Stimulated activated naive B cell treated with anti-CD40 and anti-IgM and Interleukin-4, amounts not matched to agents 10 μg/mL and 1 μg/mL and 100 μg/mL, for 72 hours (primary cell): Measurements from ENCODE around the gene PLPPR1.

Experiments used
- ATAC-seq, 2 donors: fragments of 150-1000 bp; cut with Tn5 transposase; replicated peaks; 2 replicates each; pipeline ENCODE4 v1.10.0; 2021; ENCODE audit warnings: moderate library complexity in 1 of 2
- DNase-seq: peaks from one replicate; pipeline ENCODE4 v3.0.0; 2021
- H3K27ac Mint-ChIP-seq: one replicate; pipeline ENCODE4 v1.8.0; 2022; ENCODE audit warnings: mild to moderate bottlenecking, mixed read lengths
- H3K27me3 Mint-ChIP-seq, 2 donors: one replicate each; pipeline ENCODE4 v1.8.0; 2022; ENCODE audit warnings: mixed read lengths in 2 of 2
- H3K36me3 Mint-ChIP-seq, 2 donors: one replicate each; pipeline ENCODE4 v1.8.0; 2022; ENCODE audit warnings: mixed read lengths in 2 of 2, mild to moderate bottlenecking in 1 of 2
- H3K4me1 Mint-ChIP-seq, 2 donors: one replicate each; pipeline ENCODE4 v1.8.0; 2022; ENCODE audit warnings: mixed read lengths in 2 of 2, mild to moderate bottlenecking in 1 of 2
- H3K4me3 Mint-ChIP-seq, 2 donors: one replicate each; pipeline ENCODE4 v1.8.0; 2022; ENCODE audit warnings: mild to moderate bottlenecking in 2 of 2, mixed read lengths in 2 of 2, moderate library complexity in 1 of 2
- H3K9me3 Mint-ChIP-seq, 2 donors: one replicate each; pipeline ENCODE4 v1.8.0; 2022; ENCODE audit warnings: mixed read lengths in 2 of 2, mild to moderate bottlenecking in 1 of 2

Gene PLPPR1

GRCh38 chr9:101065930-101066329 lies 37.4 kb downstream of the PLPPR1 start:
- H3K27me3 Mint-ChIP-seq, result no peaks in the 10 kb centered on the region
- H3K27ac Mint-ChIP-seq, result no peak overlapping the region
- no peak overlapping the region for H3K4me3 Mint-ChIP-seq
- no peak for ATAC-seq
- H3K4me1 Mint-ChIP-seq, result no peaks in the 10 kb centered on the region
- DNase-seq, result no peak
- H3K36me3 Mint-ChIP-seq, result no peaks in the 10 kb centered on the region
- no peaks in the 10 kb centered on the region for H3K9me3 Mint-ChIP-seq

DNA sequence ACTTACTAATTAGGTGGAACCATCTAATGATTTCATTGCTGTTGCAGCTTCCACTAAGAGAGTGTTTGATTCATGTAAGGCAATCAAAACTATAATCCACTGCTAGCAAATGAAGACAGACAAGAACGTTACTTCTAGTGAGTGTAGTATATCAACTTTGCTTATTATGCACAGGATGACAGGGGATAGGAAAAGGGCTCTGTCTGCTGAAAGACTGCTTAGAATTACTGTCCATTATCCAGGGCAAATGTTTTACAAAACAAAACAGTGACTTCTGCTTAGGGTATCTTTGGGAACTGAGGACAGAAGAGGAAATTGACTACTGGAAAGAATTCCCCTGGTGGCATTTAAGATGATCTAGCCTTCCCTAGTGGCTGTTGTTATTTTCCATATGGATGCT lies 40.2 kb downstream of the PLPPR1 start:
- Mint-ChIP-seq H3K4me1 (no peaks in the 10 kb centered on the region), H3K27ac (no peak overlapping the region), H3K36me3 (no peaks in the 10 kb centered on the region), H3K4me3 (no peak overlapping the region), H3K9me3 (peaks cover 0 to 1% of the 10 kb centered on the region in 2 donors), H3K27me3 (no peaks in the 10 kb centered on the region)
- no peak for ATAC-seq
- DNase-seq, result no peak

DNA sequence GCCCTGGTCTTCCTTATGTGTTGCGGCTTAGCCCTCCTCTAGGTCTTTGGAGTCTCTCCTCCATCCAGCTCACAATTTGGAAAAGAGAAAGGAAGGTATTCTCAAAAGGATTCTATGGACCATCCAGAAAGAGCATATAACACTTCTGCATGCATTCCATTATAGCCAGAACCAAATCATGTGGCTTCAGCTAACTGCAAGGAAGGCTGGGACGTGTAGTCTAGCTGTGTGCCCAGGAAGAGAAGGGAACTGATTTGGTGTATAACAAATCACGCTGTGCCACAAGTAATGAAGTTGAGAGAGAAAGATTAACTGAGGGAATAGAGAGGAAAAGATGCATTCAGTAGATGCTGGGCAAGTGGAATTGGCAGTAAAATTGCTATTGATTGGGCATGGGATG lies 43.7 kb downstream of the PLPPR1 start:
- ATAC-seq, result no peak
- Mint-ChIP-seq H3K9me3 (peaks cover 0 to 1% of the 10 kb centered on the region in 2 donors), H3K4me3 (no peak overlapping the region), H3K36me3 (no peaks in the 10 kb centered on the region), H3K27me3 (no peaks in the 10 kb centered on the region), H3K4me1 (no peaks in the 10 kb centered on the region), H3K27ac (no peak overlapping the region)
- DNase-seq, result no peak

- ATAC-seq (no peak), DNase-seq (no peak)
- no peak overlapping the region for H3K27ac Mint-ChIP-seq
- H3K4me1 Mint-ChIP-seq, result no peaks in the 10 kb centered on the region
- H3K9me3 Mint-ChIP-seq, result peaks cover 0 to 3% of the 10 kb centered on the region in 2 donors
- no peaks in the 10 kb centered on the region for H3K36me3 Mint-ChIP-seq
- H3K4me3 Mint-ChIP-seq, result no peak overlapping the region
- H3K27me3 Mint-ChIP-seq, result no peaks in the 10 kb centered on the region
Measured at GRCh38 chr9:101073122-101073521, 44.6 kb downstream of the PLPPR1 start.

- H3K4me3 Mint-ChIP-seq, result no peak overlapping the region
- no peaks in the 10 kb centered on the region for H3K36me3 Mint-ChIP-seq
- no peak for DNase-seq
- H3K27me3 Mint-ChIP-seq, result peaks cover 0 to 5% of the 10 kb centered on the region in 2 donors
- no peak for ATAC-seq
- H3K4me1 Mint-ChIP-seq, result no peaks in the 10 kb centered on the region
- no peak overlapping the region for H3K27ac Mint-ChIP-seq
- peaks cover 0 to 2% of the 10 kb centered on the region in 2 donors for H3K9me3 Mint-ChIP-seq
Measured at GRCh38 chr9:101081641-101082040, 53.1 kb downstream of the PLPPR1 start.

- Mint-ChIP-seq H3K9me3 (no peaks in the 10 kb centered on the region), H3K27ac (no peak overlapping the region), H3K4me1 (no peaks in the 10 kb centered on the region), H3K36me3 (no peaks in the 10 kb centered on the region), H3K4me3 (no peak overlapping the region), H3K27me3 (peaks cover 0 to 5% of the 10 kb centered on the region in 2 donors)
- no peak for DNase-seq
- ATAC-seq, result no peak
Measured at GRCh38 chr9:101083448-101084202, 55.1 kb downstream of the PLPPR1 start.

- Mint-ChIP-seq H3K36me3 (no peaks in the 10 kb centered on the region), H3K27ac (no peak overlapping the region), H3K4me3 (no peak overlapping the region), H3K27me3 (no peaks in the 10 kb centered on the region), H3K4me1 (no peaks in the 10 kb centered on the region), H3K9me3 (peaks cover 0 to 1% of the 10 kb centered on the region in 2 donors)
- no peak for ATAC-seq
- no peak for DNase-seq
Measured at GRCh38 chr9:101087426-101087825, 58.9 kb downstream of the PLPPR1 start.

- peaks cover 3% of the 10 kb centered on the region in 2 donors for H3K9me3 Mint-ChIP-seq
- H3K27me3 Mint-ChIP-seq, result no peaks in the 10 kb centered on the region
- DNase-seq (no peak), ATAC-seq (no peak)
- no peaks in the 10 kb centered on the region for H3K4me1 Mint-ChIP-seq
- no peak overlapping the region for H3K27ac Mint-ChIP-seq
- H3K4me3 Mint-ChIP-seq, result no peak overlapping the region
- H3K36me3 Mint-ChIP-seq, result no peaks in the 10 kb centered on the region
Measured at GRCh38 chr9:101092922-101093321, 64.4 kb downstream of the PLPPR1 start.

GRCh38 chr9:101093620-101094019 lies 65.1 kb downstream of the PLPPR1 start:
- DNase-seq (no peak), ATAC-seq (no peak)
- Mint-ChIP-seq H3K27me3 (peaks cover 0 to 5% of the 10 kb centered on the region in 2 donors), H3K9me3 (peaks cover 3 to 6% of the 10 kb centered on the region in 2 donors), H3K27ac (no peak overlapping the region), H3K4me3 (no peak overlapping the region), H3K4me1 (no peaks in the 10 kb centered on the region), H3K36me3 (no peaks in the 10 kb centered on the region)

GRCh38 chr9:101094686-101095085 lies 66.2 kb downstream of the PLPPR1 start:
- ATAC-seq (no peak), DNase-seq (no peak)
- no peaks in the 10 kb centered on the region for H3K36me3 Mint-ChIP-seq
- H3K4me3 Mint-ChIP-seq, result no peak overlapping the region
- H3K9me3 Mint-ChIP-seq, result peaks cover 3 to 6% of the 10 kb centered on the region in 2 donors
- H3K27me3 Mint-ChIP-seq, result peaks cover 0 to 5% of the 10 kb centered on the region in 2 donors
- no peak overlapping the region for H3K27ac Mint-ChIP-seq
- no peaks in the 10 kb centered on the region for H3K4me1 Mint-ChIP-seq

GRCh38 chr9:101097210-101097609 lies 68.7 kb downstream of the PLPPR1 start:
- Mint-ChIP-seq H3K36me3 (no peaks in the 10 kb centered on the region), H3K4me1 (no peaks in the 10 kb centered on the region), H3K4me3 (no peak overlapping the region), H3K27me3 (peaks cover 0 to 5% of the 10 kb centered on the region in 2 donors), H3K9me3 (peaks cover 3 to 6% of the 10 kb centered on the region in 2 donors), H3K27ac (no peak overlapping the region)
- DNase-seq (no peak), ATAC-seq (no peak)

DNA sequence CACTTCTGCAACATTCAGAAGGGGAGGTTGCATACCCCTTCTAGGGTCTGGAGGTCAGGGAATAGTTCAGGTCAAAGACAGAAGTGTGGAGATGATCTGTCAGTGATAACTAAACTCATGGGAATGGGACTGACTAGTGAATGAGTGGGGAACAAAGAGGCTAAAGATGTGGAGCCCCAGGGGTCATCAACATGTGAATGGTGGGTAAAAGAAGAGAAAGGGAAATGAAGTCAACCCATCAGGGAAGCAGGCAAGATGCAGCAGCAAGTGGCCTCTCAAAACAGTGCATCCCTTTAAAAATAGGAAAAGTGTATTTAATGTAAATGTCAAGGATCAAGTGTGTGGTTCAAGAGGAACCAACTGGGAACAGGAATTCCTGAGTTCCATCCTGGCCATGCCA lies 69.9 kb downstream of the PLPPR1 start:
- no peak for ATAC-seq
- H3K27ac Mint-ChIP-seq, result no peak overlapping the region
- DNase-seq, result no peak
- no peak overlapping the region for H3K4me3 Mint-ChIP-seq
- no peaks in the 10 kb centered on the region for H3K4me1 Mint-ChIP-seq
- peaks cover 3 to 6% of the 10 kb centered on the region in 2 donors for H3K9me3 Mint-ChIP-seq
- H3K36me3 Mint-ChIP-seq, result no peaks in the 10 kb centered on the region
- peaks cover 0 to 5% of the 10 kb centered on the region in 2 donors for H3K27me3 Mint-ChIP-seq

GRCh38 chr9:101114317-101114716 lies 85.8 kb downstream of the PLPPR1 start:
- no peaks in the 10 kb centered on the region for H3K9me3 Mint-ChIP-seq
- DNase-seq, result no peak
- H3K4me3 Mint-ChIP-seq, result no peak overlapping the region
- no peaks in the 10 kb centered on the region for H3K36me3 Mint-ChIP-seq
- no peaks in the 10 kb centered on the region for H3K27me3 Mint-ChIP-seq
- H3K27ac Mint-ChIP-seq, result no peak overlapping the region
- no peak for ATAC-seq
- H3K4me1 Mint-ChIP-seq, result no peaks in the 10 kb centered on the region

DNA sequence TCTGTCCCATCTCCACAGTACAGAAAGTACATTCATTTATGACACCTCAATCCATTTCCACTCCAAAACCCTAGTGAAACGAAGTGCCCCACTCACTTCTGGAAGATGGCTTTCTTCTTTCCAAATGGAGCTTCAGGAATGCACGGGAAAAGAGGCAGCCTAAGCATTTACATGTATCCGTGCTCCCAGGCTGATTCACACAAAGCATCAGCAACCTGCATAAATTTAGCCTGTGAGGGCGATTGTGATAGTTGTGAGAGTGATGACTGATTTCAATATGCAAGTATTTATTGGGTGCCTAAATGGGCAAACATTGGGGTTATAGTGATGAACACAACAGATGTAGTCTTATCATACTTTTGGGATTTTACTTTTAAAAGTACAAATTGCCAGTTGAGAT lies 86.6 kb downstream of the PLPPR1 start:
- peaks cover 0 to 1% of the 10 kb centered on the region in 2 donors for H3K27me3 Mint-ChIP-seq
- no peak for ATAC-seq
- H3K9me3 Mint-ChIP-seq, result no peaks in the 10 kb centered on the region
- H3K4me3 Mint-ChIP-seq, result no peak overlapping the region
- no peak for DNase-seq
- no peaks in the 10 kb centered on the region for H3K4me1 Mint-ChIP-seq
- no peaks in the 10 kb centered on the region for H3K36me3 Mint-ChIP-seq
- no peak overlapping the region for H3K27ac Mint-ChIP-seq

DNA sequence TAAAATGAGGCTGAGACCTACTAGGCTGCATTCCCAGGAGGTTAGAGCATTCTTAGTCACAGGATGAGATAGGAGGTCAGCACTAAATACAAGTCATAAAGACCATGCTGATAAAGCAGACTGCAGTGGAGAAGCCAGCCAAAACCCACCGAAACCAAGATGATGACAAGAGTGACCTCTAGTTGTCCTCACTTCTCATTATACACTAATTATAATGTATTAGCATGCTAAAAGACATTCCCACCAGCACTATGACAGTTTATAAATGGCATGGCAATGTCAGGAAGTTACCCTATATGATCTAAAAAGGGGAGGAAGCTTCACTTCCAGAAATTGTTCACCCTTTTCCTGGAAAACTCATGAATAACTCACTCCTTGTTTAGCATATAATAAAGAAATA lies 88.6 kb downstream of the PLPPR1 start:
- Mint-ChIP-seq H3K27ac (no peak overlapping the region), H3K36me3 (no peaks in the 10 kb centered on the region), H3K9me3 (no peaks in the 10 kb centered on the region), H3K4me1 (no peaks in the 10 kb centered on the region), H3K27me3 (peaks cover 0 to 3% of the 10 kb centered on the region in 2 donors), H3K4me3 (no peak overlapping the region)
- no peak for ATAC-seq
- DNase-seq, result no peak
